ENCODE results near the gene PTPRZ1. TPM values are rescaled to one million over a fixed set of nuclear protein-coding genes. Genes with fewer than 3 reads are reported as not detected.

Gene PTPRZ1
- total RNA-seq, 1 donor from 2014 or later, result 0.64 TPM

DNA sequence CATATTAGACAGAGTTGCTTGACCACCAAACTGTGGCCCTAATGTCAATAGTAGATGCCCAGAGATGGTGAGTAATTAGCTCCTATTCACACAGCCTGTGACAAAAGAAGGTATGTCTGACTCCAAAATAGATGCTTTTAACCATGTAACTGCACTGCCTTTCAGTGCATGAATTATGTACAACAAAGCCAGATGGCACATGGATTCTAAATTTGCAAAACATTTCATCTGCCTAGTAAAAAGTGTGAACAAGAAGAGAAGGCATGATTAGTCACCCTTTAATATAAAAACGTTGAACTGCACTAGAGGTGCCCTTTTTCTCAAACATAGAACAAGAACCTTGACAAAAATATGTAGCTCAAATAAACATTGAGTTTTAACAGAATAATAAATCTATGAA is 35.5 kb upstream of the PTPRZ1 start:
- Histone ChIP-seq H3K9me3 (no peaks in the 10 kb centered on the region), H3K27me3 (no peaks in the 10 kb centered on the region), H3K27ac (no peak overlapping the region), H3K4me3 (no peak overlapping the region), H3K4me1 (no peaks in the 10 kb centered on the region), H3K36me3 (no peaks in the 10 kb centered on the region)
- no peak for TF ChIP-seq CTCF (IDR thresholded peaks at IDR 0.05)
- intact Hi-C loops (cut with DNase I), result no loop called here
- DNase-seq (ENCODE audit: low spot score in 2 of 2), result no peak

DNA sequence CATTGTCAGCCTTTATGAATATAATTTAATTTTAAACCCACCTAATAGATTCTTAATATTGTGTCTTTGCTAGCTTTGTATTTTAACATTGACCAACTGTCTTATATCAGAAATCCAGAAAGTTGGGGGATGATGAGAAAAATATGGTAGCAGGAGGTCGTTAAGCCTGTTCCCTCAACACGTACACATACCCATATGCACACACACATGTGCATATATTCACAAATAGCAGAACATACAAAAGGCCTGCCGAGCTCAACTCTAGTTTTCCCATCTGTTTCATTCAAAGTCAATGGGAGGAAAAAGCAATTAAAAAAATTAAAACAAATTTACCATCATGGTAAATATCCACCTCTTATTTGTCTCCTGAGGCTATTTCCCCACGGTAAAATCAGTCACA is 25.9 kb upstream of the PTPRZ1 start:
- DNase-seq (ENCODE audit: low spot score in 2 of 2), result no peak
- Histone ChIP-seq H3K27me3 (no peaks in the 10 kb centered on the region), H3K36me3 (no peaks in the 10 kb centered on the region), H3K9me3 (no peaks in the 10 kb centered on the region), H3K4me1 (no peaks in the 10 kb centered on the region), H3K27ac (no peak overlapping the region), H3K4me3 (no peak overlapping the region)
- intact Hi-C loops (cut with DNase I), result no loop called here
- no peak for TF ChIP-seq CTCF (IDR thresholded peaks at IDR 0.05)

DNA sequence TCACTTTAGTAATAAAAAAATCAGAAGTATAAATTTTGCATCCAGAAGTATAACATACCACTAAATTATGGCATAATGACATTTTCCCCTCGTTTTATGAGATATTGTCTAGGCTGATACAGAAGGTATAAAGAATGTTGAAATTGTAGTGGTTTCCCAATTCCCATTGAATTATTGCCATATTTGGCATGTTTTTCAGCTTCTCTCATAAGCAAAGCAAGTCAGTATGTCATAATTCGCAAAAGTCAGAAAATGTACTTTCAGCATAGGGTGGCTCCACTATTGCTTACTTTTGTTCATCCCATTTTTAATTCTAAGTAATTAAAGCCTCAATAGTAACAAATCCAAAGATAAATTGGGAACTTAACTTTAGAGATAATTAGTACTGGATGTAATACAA is 19.7 kb upstream of the PTPRZ1 start:
- Histone ChIP-seq H3K27ac (no peak overlapping the region), H3K9me3 (no peaks in the 10 kb centered on the region), H3K4me1 (peaks cover 0 to 4% of the 10 kb centered on the region in 2 donors), H3K36me3 (no peaks in the 10 kb centered on the region), H3K27me3 (no peaks in the 10 kb centered on the region), H3K4me3 (no peak overlapping the region)
- DNase-seq (ENCODE audit: low spot score in 2 of 2), result no peak
- no peak for TF ChIP-seq CTCF (IDR thresholded peaks at IDR 0.05)
- intact Hi-C loops (cut with DNase I), result loop anchor here (10.0 kb wide), 1 partner anchor 291 kb away; the partner anchor contains the start of gene AASS

GRCh38 chr7:121860953-121861352 is 12.0 kb upstream of the PTPRZ1 start:
- Histone ChIP-seq H3K4me1 (peaks cover 0 to 4% of the 10 kb centered on the region in 2 donors), H3K27ac (no peak overlapping the region), H3K4me3 (no peak overlapping the region), H3K9me3 (no peaks in the 10 kb centered on the region), H3K36me3 (no peaks in the 10 kb centered on the region), H3K27me3 (no peaks in the 10 kb centered on the region)
- intact Hi-C loops (cut with DNase I), result no loop called here
- no peak for TF ChIP-seq CTCF (IDR thresholded peaks at IDR 0.05)
- DNase-seq (ENCODE audit: low spot score in 2 of 2), result no peak

DNA sequence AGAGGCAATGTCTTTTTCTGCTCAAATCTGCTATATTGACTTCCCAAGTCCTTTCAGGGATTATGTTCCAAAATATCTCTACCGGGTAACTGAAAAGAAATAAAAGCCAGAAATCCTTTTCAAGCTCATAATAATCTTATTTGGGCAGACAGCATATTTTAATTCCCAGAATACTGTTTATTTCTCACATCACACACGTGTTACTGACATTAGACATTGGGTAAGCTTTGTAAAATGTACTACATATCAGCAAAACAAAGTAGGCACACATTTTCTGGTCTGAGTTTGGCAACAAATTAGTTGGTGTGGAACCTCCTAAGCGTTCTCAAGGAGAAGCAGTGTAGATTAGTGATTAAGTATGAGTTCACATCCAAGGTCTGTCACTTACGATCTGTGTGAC is 10.4 kb upstream of the PTPRZ1 start:
- H3K36me3 ChIP-seq, result no peaks in the 10 kb centered on the region
- no peak for TF ChIP-seq CTCF (IDR thresholded peaks at IDR 0.05)
- DNase-seq (ENCODE audit: low spot score in 2 of 2), result no peak
- no peak overlapping the region for H3K4me3 ChIP-seq
- intact Hi-C loops (cut with DNase I), result no loop called here
- H3K9me3 ChIP-seq, result no peaks in the 10 kb centered on the region
- H3K27me3 ChIP-seq, result no peaks in the 10 kb centered on the region
- no peak overlapping the region for H3K27ac ChIP-seq
- H3K4me1 ChIP-seq, result peaks cover 0 to 4% of the 10 kb centered on the region in 2 donors

DNA sequence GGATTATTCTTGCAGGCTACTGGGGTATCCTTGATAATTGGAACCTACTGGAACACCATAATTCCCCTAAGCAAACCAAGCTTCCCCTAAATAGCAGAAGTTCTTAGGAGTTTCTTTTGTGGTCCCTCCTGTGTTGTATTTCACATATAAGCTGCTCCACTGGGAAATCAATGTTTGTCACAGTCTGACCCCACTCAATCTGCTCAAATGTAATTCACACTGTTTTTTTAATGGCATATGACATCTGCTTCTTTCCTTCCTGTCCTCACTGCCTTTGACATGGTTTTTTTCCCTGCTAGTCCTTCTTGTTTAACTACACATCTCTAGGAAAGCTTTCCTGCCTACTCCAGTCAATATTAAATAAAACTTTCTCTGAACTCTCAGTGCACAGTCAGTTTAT is 1.8 kb upstream of the PTPRZ1 start:
- H3K9me3 ChIP-seq, result no peaks in the 10 kb centered on the region
- H3K27ac ChIP-seq, result no peak overlapping the region
- TF ChIP-seq CTCF (IDR thresholded peaks at IDR 0.05), result no peak
- H3K4me1 ChIP-seq, result no peaks in the 10 kb centered on the region
- intact Hi-C loops (cut with DNase I), result no loop called here
- H3K27me3 ChIP-seq, result no peaks in the 10 kb centered on the region
- DNase-seq (ENCODE audit: low spot score in 2 of 2), result no peak
- H3K4me3 ChIP-seq, result no peak overlapping the region
- H3K36me3 ChIP-seq, result no peaks in the 10 kb centered on the region

All from ascending aorta (tissue), 2 donors.